HCEC 1CT (cell line): ENCODE results near the gene STXBP2.

Experiments used
- DNase-seq: peaks from one replicate; pipeline ENCODE4 v3.0.0-alpha.2; 2017

STXBP2 gene

DNA sequence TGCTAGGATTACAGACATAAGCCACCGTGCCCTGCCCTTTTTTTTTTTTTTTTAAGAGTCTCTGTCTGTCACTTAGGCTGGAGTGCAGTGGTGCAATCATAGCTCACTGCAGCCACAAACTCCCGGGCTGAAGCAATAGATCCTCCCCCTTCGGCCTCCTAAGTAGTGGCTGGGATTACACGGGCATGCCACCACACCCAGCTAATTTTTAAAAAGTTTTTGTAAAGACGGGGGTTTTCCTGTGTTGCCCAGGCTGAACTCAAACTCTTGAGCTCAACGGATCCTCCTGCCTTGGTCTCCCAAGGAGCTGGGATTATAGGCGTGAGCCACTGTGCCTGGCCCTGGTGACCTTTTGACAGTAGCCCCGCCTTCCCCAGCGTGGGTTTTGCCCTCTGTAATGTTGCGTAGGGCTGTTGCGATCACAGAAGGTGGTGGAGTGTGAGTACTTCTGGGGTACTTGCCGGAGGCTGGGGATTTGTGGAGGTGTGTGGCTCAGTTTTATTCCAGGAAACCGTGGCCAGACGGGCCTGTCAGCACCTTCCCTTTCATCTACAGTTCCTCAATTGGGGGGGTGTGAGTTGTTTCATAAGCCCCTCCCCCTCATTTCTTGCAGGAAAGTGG, 20.3 kb downstream of the STXBP2 start:
- no peak for DNase-seq

DNA sequence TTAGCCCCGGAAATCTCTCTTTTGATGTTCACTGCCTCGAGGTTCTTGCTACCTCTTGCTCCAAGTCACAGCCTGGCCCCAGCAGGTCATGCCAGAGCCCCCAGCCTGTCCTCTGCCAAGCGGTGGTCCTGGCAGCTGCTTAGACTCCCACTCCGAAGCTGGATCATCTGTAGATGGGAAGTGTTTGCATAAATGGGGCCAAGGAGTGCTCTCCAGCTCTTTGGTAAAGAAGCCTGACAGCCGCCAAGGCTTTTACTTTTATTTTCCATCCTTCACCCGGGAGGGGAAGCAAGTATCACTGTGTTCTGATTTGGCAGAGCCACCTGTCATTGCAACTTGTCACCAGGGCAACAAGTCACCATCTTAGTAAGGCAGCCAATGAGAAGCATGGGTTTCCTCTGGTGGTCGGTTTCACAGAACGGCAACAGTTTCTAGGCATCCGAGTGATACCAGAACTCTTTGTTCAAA, 21.3 kb downstream of the STXBP2 start:
- DNase-seq, result no peak

DNA sequence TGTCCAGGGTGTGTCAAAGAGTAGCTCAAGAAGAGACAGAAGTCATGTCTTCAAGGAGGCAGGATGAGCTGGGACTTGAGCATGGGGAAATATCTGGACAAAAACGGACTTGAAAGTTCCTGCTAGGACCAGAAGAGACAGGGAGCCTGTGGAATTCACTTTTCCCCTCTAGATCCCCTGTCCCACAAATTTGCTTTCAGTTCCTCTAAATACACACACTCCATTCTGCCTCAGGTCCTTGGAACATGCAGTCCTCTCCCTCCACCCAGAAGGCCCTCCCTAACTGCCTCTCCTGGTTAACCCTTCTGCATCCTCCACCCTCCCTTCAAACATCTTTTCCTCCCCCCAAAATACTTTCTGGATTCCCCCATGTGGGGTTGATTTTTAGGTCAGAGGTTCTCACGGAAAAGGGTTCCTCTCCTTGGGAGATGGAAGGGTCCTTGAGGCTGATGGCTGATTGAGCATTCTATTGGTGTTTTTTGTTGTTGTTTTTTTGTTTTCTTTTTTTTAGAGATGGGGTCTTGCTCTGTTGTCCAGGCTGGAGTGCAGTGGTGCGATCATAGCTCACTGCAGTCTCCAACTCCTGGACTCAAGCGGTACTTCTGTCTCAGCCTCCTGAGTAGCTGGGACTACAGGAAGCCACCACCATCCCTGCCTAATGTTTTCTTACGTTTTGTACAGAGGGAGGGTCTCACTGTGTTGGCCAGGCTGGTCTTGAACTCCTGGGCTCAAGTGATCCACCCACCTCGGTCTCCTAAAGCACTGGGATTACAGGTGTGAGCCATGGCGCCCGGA, 25.0 kb downstream of the STXBP2 start:
- no peak for DNase-seq

DNA sequence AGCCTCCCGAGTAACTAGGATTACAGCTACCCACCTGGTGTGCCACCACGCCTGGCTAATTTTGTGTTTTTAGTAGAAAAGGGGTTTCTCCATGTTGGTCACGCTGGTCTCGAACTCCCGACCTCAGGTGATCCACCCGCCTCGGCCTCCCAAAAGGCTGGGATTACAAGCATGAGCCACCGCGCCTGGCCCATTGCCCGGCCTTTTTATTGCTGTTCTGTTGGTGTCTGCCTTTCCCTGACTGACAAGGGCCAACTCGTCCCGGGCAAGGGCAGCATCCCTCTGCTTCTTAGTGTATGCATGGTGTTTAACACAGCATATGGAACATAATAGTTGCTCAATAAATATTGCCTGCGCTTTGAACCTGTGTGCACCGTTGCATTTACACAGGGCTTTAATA, 25.7 kb downstream of the STXBP2 start:
- DNase-seq, result no peak

DNA sequence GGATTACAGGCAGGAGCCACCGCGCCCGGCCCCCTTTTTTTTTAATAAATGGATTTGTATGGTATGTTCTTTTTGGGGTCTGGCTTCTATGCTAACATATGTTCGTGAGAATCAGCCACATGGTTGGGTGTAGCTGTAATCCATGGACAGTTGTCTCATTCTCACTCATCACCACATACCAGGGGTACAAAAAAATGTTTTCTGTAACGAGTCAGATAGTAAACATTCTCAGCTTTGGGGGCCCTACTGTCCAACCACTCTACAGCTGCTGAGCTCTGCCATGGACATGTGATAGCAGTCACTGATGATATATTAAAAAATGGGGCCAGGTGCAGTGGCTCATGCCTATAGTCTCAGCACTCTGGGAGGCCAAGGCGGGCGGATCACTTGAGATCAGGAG, 26.8 kb downstream of the STXBP2 start:
- DNase-seq, result no peak

DNA sequence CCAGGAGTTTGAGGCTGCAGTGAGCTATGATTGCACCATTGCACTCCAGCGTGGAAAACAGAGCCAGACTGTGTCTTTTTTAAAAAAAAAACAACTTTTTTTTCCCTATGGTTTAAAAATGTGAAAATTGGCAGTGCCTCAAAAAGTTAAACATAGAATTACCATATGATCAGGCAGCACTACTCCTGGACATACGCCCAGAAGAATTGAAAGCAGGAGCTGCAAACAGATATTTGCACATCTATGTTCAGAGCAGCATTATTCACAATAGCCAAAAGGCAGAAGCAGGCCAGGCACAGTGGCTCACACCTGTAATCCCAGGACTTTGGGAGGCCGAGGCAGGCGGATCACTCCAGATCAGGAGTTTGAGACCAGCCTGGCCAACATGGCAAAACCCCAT, 28.2 kb downstream of the STXBP2 start:
- DNase-seq, result peak; percentile 15

DNA sequence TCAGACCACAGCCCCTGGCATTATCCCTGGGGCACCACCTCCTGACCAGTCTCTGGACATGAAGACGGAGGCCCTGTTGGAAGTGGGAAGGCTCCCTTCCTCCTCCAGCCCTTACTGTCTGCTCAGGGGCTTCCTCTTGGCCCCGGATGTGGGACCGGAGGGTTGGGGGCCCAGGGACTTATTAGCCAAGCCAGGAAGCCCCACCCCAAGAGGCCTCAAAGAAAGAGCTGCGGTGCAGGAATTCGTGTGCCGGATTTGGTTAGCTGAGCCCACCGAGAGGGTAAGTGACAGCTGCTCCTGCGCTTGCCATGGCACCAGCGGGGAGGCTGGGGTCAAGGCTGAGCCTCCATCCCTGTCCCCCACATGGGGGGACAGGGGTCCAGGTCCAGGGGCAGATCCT, 31.9 kb downstream of the STXBP2 start, which contains the start of gene RETN:
RETN (plus strand) TSS at position 208 of the 400 bp plus-strand sequence. CDS start 278 bp downstream, outside the sequence.
- no peak for DNase-seq

DNA sequence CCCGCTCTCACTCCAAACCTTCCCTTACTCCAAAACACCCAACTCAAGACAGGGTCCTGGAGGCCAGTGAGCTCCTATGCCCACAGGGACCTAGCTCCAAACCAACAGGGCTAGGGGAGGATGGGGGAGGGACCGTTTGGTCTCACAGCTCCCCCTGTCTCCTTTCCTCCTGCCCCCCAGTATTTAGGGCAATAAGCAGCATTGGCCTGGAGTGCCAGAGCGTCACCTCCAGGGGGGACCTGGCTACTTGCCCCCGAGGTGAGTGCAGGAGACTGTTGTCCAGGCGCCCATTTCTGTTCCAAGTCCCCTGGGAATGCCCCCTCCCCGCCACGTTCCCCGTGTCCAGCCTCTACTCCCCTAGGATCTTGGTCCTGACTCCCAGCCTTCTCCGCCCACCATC, 32.7 kb downstream of the STXBP2 start:
- no peak for DNase-seq

DNA sequence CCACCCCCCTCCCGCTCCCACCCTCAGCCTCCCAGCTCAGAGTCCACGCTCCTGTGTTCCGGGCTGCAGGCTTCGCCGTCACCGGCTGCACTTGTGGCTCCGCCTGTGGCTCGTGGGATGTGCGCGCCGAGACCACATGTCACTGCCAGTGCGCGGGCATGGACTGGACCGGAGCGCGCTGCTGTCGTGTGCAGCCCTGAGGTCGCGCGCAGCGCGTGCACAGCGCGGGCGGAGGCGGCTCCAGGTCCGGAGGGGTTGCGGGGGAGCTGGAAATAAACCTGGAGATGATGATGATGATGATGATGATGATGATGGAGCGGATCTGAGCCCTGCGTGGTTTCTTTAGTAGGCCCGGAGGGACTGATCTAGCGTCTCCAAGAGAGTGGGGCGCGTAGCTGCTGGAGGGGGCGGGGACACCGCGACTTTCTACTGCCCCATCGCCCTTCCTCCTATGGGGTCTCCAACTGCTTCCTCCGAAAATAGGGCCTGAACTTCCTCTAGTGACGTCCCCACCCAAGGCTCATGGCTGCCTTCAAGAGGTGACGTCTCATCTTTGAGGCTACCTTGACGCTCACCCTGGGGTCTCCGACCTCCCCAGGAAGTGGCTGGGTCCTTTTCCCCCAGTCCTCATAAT, 33.4 kb downstream of the STXBP2 start:
- no peak for DNase-seq

DNA sequence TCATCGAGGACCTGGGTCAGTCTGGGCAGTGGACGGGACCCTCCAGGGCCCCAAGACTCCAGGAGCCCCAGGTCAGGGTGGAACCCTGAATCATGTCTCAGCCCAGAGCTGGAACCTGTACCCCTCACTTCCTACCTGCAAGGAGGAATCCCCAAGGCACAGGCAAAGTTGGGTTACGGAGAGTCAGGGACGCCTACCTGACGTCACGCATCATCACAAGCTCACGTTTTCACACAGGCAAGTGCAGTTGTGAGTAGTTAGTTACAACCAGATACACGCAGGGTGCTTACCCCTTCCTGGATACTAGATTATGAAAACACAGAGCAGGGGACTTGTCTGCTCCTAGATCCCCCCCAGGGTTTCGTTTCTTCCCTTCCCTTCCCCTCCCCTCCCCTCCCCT, 33.9 kb downstream of the STXBP2 start:
- no peak for DNase-seq

DNA sequence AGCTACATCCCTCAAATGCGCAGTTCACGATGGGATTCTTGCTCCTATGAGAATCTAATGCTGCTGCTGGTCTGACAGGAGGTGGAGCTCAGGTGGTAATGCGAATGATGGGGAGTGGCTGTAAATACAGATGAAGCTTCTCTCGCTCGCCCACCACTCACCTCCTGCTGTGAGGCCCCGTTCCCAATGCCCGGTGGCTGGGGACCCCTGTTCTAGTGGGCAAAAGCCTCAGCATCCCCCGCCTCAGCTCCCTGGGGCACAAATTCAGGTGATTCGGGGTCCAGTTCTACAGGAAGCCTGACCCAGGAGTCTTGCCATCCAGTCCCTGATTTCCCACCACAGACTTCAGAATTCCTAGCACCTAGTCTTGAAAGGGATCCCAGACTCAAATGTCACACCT, 35.6 kb downstream of the STXBP2 start:
- no peak for DNase-seq

DNA sequence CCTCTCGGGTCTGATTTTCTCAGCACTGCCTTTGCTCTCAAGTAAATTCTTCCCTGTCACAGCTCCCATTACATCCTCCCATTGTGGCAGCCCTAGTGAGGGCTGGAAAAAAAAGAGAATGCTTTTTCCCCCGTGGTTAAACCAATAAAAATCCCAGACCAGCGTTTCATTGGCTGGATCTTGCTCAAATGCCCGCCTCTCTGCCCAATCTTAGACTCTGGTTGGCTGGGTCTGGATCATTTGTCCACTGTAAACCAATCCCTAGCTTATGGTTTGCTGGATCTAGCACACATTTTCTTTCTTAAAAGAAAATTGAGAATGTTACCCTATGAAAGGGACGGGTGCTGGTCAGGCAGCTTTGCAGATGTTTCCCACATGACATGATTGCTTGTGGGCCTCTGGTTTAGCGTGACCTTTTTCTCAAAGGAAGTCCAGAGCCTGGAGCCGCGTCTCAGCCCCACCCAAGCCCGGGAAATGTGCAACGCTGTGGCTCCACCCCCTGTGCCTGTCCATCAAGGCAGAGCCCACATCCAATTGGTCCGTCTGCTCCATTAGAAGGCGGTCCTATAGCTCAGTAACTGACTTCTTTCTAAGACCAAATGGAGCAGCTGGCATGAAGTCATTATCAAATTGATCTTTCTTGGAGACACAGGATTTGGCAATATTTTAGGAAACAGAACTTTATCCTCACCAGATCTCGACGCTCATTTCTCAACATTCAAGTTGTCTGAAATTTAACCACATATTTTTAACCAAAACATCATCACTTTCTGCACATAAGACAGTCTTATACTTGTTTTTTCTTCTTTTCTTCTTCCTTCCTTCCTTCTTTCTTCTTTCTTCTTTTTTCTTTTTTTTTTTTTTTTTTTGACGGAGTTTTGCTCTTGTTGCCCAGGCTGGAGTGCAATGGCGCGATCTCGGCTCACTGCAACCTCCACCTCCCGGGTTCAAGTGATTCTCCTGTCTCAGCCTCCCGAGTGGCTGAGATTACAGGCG, 37.4 kb downstream of the STXBP2 start:
- peak; percentile 60 for DNase-seq

DNA sequence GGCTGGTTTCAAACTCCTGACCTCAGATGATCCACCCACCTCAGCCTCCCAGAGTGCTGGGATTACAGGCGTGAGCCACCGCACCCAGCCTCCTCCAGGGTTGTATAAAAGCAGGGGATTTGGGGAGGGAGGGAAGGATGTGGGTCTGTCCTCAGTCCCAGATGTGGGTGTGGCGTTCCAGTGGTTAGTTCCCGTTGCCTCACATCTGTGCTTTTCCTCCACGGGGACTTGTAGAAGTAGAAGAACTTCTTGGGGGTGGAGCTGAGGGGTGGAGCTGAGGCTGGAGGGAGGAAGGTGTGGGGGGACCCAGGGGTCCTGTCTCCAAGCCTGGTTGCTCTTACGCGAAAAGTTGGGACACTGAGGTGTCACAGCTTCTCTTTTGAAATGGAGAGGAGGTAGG, 39.5 kb downstream of the STXBP2 start:
- no peak for DNase-seq

DNA sequence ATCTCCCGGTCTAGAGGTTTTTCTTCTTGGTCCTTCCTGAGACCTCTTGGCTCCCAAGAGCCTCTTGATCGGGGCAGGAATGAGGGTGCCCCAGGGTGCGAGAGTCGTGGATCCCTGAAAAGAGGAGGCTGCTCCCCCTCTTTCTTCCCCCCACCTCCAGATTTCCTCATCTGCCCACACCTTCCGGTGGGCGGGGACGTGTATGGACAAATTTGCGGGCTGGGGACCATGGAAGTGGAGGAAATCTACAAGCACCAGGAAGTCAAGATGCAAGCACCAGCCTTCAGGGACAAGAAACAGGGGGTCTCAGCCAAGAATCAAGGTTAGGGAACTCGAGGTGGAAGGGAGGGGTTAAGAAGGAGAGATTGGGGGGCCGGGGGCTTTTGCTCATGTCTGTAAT, 39.9 kb downstream of the STXBP2 start, which contains the start of gene MCEMP1:
MCEMP1 (plus strand) TSS at position 237 of the 400 bp plus-strand sequence; CDS start at position 268, 31 bp downstream.
- no peak for DNase-seq

DNA sequence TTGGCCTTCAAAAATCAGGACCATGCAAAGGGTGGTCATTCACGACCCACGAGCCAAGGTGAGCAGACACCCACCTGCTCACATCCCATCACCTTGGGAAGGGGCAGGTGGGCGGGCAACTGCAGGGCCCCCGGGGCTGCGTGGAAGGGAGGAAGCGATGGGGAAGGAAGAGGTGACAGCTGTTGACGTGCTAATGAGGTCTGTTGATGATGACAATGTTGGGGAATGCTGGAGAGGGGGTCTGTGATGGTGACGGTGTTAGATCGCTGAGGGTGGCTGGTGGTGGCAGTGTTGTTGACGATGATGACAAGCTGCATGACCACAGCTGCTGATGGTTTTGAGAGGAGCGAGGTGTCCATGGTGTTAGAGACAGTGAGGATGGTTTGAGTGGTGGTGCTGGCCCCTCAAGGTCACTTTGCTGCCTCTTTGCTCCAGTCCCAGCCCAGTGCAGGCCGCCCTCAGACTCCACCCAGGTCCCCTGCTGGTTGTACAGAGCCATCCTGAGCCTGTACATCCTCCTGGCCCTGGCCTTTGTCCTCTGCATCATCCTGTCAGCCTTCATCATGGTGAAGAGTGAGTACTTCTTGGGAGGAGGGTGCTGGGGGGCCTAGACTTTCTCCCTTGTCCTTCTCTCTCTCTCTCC, 40.9 kb downstream of the STXBP2 start:
- DNase-seq, result no peak

DNA sequence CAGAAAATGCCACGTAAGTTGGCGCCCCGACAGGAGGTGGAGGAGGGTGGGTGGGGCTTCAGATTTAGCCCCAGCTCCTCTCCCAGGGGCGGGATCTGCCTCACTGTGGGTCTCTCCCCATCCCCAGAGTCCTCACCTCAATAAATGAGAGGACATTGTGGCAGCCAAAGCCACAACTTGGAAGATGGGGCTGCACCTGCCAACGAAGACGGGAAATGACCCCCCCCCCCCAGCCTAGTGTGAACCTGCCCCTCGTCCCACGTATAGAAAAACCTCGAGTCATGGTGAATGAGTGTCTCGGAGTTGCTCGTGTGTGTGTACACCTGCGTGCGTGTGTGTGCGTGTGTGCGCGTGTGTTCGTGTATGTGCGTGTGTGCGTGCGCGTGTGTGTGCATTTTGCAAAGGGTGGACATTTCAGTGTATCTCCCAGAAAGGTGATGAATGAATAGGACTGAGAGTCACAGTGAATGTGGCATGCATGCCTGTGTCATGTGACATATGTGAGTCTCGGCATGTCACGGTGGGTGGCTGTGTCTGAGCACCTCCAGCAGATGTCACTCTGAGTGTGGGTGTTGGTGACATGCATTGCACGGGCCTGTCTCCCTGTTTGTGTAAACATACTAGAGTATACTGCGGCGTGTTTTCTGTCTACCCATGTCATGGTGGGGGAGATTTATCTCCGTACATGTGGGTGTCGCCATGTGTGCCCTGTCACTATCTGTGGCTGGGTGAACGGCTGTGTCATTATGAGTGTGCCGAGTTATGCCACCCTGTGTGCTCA, 42.3 kb downstream of the STXBP2 start:
- no peak for DNase-seq

DNA sequence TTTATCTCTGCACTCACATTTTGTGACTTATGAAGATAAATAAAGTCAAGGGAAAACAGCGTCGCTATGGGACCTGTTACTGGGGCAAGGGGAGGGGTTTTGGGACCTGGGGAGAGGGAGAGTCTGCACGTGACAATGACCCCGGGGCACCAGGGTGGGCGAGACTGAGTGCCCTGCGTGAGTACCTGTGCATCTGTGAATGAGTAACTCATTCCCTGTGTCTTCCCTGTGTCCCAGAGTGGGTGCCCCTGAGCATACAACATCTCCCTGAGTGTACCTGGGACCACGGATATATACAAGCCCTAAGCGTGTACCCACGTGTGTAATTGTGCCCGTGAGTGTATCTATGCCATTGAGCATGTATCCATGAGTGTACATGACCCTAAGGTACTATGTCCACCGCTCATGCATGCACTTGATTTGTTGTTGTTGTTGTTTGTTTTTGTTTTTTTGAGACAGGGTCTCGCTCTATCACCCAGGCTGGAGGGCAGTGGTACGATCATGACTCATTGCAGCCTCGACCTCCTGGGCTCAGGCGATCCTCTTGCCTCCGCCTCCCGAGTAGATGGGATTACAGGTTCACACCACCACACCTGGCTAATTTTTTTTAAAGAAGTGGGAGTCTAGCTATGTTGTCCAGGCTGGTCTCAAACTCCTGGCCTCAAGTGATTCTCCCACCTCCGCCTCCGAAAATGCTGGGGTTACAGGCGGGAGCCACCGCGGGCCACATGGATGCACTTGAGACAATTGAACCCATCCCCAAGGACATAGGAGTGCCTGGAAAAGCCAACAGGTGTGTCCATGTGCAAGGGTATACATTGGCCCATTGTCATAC, 43.1 kb downstream of the STXBP2 start:
- no peak for DNase-seq

DNA sequence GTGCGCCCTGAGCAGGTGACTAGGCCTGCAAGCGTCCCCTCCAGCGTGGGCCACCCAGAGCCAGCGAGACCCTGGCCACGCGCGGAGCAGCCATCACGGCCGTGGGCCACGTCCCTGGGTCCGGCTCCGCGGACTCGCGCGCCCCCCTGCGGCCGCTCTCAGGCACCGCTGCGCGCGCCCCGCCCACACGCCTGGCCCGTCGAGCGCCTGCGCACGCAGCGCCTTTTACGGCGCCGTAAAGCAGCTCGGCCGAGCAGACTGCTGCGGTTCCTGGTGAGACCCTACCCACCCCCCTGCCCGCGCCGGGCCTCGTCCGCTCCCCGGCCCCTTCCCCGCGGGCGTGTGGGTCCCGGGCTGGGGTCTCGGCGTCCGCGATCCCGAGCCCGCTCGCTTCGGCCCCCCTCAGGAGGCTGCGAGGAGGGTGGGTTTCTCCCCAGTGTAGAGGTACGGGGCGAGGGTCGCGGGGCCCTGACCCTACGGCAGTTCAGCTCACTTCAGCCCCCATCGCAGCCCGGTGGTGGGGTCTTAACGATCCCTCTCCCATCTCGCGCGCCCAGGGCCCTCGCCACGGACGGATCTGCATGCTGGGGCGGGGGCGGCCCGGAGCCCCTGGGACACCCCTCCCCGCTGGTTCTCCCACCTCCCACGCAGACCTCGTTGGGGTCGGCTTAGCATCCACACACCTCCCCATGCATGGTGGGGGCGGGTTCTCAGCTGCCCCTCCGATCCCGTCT, 43.9 kb downstream of the STXBP2 start, which contains the start of gene TRAPPC5:
TRAPPC5 (plus strand) TSS at position 228 of the 734 bp plus-strand sequence. CDS start 1,421 bp downstream, outside the sequence.
- DNase-seq, result peak; percentile 68
